ENCODE data around the gene BOD1L1.

The BOD1L1 gene

GRCh38 chr4:13531625-13531998 is 95.9 kb downstream of the BOD1L1 start:
- no peak overlapping the region for H3K27ac ChIP-seq
- TF ChIP-seq CTCF (conservative IDR thresholded peaks at IDR 0.05): no peak

- H3K27ac ChIP-seq: no peak overlapping the region
- TF ChIP-seq CTCF (conservative IDR thresholded peaks at IDR 0.05): no peak
These were observed 96.5 kb downstream of the BOD1L1 start for GRCh38 chr4:13530823-13531624.

GRCh38 chr4:13529128-13529919 is 98.2 kb downstream of the BOD1L1 start:
- no peak overlapping the region for H3K27ac ChIP-seq
- TF ChIP-seq CTCF (conservative IDR thresholded peaks at IDR 0.05): no peak

- H3K27ac ChIP-seq: no peak overlapping the region
- TF ChIP-seq CTCF (conservative IDR thresholded peaks at IDR 0.05): no peak
These were observed 98.8 kb downstream of the BOD1L1 start for GRCh38 chr4:13528821-13529127.

- no peak overlapping the region for H3K27ac ChIP-seq
- TF ChIP-seq CTCF (conservative IDR thresholded peaks at IDR 0.05): no peak
These were observed 99.3 kb downstream of the BOD1L1 start for GRCh38 chr4:13527981-13528820.

GRCh38 chr4:13527192-13527980 is 100.1 kb downstream of the BOD1L1 start:
- no peak overlapping the region for H3K27ac ChIP-seq
- TF ChIP-seq CTCF (conservative IDR thresholded peaks at IDR 0.05): no peak

Data from VCaP (cell line).